Measurements from ENCODE around the gene MYO15A.

DNA sequence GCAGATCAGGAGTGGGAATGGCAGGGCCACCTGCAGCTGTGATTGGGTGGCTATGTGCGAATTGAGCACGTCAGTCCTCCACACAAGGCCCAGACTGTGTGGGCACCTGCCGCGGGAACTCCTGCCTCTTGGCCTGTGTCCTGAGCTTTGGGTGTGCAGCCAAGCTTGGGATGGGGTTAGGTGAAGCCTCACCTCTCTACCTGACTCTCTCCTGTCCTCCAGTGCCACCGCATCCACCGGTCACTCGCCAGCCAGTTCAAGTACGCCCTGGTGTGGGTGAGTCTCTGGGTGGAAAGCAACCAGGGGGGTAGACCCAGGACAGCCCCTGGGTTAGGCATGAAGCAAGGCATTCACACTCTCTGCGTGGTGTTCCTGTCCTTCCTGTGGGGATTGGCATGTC is 2.3 kb upstream of the MYO15A start:
- TF ChIP-seq POLR2A (IDR thresholded peaks at IDR 0.05; ENCODE audit: low read depth, low read length) (no peak), MXI1 (IDR thresholded peaks at IDR 0.05; ENCODE audit: borderline replicate concordance, low read depth, low read length) (no peak), BHLHE40 (IDR thresholded peaks at IDR 0.05; ENCODE audit: low read depth, low read length) (no peak), CEBPB (IDR thresholded peaks at IDR 0.05; ENCODE audit: low read depth, low read length) (no peak), NFE2L2 (IDR thresholded peaks at IDR 0.05; ENCODE audit: low read depth, low read length) (no peak), RAD21 (IDR thresholded peaks at IDR 0.05; ENCODE audit: low read length) (no peak), SMC3 (IDR thresholded peaks at IDR 0.05; ENCODE audit: low read depth, low read length) (no peak), MAFK (IDR thresholded peaks at IDR 0.05; ENCODE audit: low read depth, low read length) (no peak), RCOR1 (IDR thresholded peaks at IDR 0.05; ENCODE audit: insufficient replicate concordance, low read length) (no peak)
- TF ChIP-seq, protein P1, sequence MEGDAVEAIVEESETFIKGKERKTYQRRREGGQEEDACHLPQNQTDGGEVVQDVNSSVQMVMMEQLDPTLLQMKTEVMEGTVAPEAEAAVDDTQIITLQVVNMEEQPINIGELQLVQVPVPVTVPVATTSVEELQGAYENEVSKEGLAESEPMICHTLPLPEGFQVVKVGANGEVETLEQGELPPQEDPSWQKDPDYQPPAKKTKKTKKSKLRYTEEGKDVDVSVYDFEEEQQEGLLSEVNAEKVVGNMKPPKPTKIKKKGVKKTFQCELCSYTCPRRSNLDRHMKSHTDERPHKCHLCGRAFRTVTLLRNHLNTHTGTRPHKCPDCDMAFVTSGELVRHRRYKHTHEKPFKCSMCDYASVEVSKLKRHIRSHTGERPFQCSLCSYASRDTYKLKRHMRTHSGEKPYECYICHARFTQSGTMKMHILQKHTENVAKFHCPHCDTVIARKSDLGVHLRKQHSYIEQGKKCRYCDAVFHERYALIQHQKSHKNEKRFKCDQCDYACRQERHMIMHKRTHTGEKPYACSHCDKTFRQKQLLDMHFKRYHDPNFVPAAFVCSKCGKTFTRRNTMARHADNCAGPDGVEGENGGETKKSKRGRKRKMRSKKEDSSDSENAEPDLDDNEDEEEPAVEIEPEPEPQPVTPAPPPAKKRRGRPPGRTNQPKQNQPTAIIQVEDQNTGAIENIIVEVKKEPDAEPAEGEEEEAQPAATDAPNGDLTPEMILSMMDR (conservative IDR thresholded peaks at IDR 0.05; ENCODE audit: low read depth, low read length) = no peak
- TF ChIP-seq, protein P2, sequence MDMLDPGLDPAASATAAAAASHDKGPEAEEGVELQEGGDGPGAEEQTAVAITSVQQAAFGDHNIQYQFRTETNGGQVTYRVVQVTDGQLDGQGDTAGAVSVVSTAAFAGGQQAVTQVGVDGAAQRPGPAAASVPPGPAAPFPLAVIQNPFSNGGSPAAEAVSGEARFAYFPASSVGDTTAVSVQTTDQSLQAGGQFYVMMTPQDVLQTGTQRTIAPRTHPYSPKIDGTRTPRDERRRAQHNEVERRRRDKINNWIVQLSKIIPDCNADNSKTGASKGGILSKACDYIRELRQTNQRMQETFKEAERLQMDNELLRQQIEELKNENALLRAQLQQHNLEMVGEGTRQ (IDR thresholded peaks at IDR 0.05; ENCODE audit: low read depth, low read length) = no peak
- TF ChIP-seq, protein P3, sequence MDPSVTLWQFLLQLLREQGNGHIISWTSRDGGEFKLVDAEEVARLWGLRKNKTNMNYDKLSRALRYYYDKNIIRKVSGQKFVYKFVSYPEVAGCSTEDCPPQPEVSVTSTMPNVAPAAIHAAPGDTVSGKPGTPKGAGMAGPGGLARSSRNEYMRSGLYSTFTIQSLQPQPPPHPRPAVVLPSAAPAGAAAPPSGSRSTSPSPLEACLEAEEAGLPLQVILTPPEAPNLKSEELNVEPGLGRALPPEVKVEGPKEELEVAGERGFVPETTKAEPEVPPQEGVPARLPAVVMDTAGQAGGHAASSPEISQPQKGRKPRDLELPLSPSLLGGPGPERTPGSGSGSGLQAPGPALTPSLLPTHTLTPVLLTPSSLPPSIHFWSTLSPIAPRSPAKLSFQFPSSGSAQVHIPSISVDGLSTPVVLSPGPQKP (IDR thresholded peaks at IDR 0.05; ENCODE audit: borderline replicate concordance, low read depth, low read length) = no peak
